Measurements from ENCODE around the gene XRCC6.

Gene XRCC6

GRCh38 chr22:41687901-41688364 is 66.8 kb downstream of the XRCC6 start:
- peak overlapping the region; percentile 95 to 97 for H3K27ac ChIP-seq
- TF ChIP-seq CTCF (IDR thresholded peaks at IDR 0.05), result no peak
- DNase-seq (ENCODE audit: low spot score), result no peak
- peak overlapping the region; percentile 86 for H3K4me3 ChIP-seq

- Histone ChIP-seq H3K4me3 (peak within 1 kb of the TSS; percentile 86), H3K27ac (peak within 1 kb of the TSS; percentile 95 to 97)
- no peak for TF ChIP-seq CTCF (IDR thresholded peaks at IDR 0.05)
- DNase-seq (ENCODE audit: low spot score), result peak; percentile 95
These were observed 67.5 kb downstream of the XRCC6 start, which contains the start of gene SNU13 for GRCh38 chr22:41688365-41689211. TSS of gene SNU13 (minus strand) at chr22:41688867. CDS start at chr22:41688796, 71 bp downstream.

GRCh38 chr22:41690476-41690875 is 69.4 kb downstream of the XRCC6 start:
- H3K27ac ChIP-seq, result no peak overlapping the region
- TF ChIP-seq CTCF (IDR thresholded peaks at IDR 0.05), result no peak
- DNase-seq (ENCODE audit: low spot score), result no peak
- no peak overlapping the region for H3K4me3 ChIP-seq

- DNase-seq (ENCODE audit: low spot score), result no peak
- Histone ChIP-seq H3K4me3 (no peak overlapping the region), H3K27ac (no peak overlapping the region)
- TF ChIP-seq CTCF (IDR thresholded peaks at IDR 0.05), result no peak
These were observed 74.1 kb downstream of the XRCC6 start for GRCh38 chr22:41695211-41695610.

- DNase-seq (ENCODE audit: low spot score), result no peak
- no peak for TF ChIP-seq CTCF (IDR thresholded peaks at IDR 0.05)
- Histone ChIP-seq H3K27ac (no peak overlapping the region), H3K4me3 (no peak overlapping the region)
These were observed 75.6 kb downstream of the XRCC6 start for GRCh38 chr22:41696703-41697102.

GRCh38 chr22:41697126-41697775 is 76.2 kb downstream of the XRCC6 start:
- peak; percentile 97 for TF ChIP-seq CTCF (IDR thresholded peaks at IDR 0.05)
- H3K27ac ChIP-seq, result no peak overlapping the region
- peak; percentile 91 for DNase-seq (ENCODE audit: low spot score)
- H3K4me3 ChIP-seq, result peak overlapping the region; percentile 54

All from coronary artery (tissue), 2 donors.